ENCODE data around the gene MBLAC1.

GRCh38 chr7:100163871-100164270 is 37.1 kb downstream of the MBLAC1 start:
- TF ChIP-seq POLR2A (IDR thresholded peaks at IDR 0.05) (no peak), CTCF (IDR thresholded peaks at IDR 0.05) (no peak)
